IPS-18a (cell line): ENCODE results near the gene DGKZ.

Experiments used
- H3K27ac ChIP-seq: one replicate; pipeline ENCODE4 v1.5.1; 2013; ENCODE audit warnings: low read length
- H3K27me3 ChIP-seq: one replicate; pipeline ENCODE4 v1.6.1; 2013; ENCODE audit warnings: mild to moderate bottlenecking, low read length; ENCODE audit not compliant: control insufficient read depth, insufficient read depth
- H3K36me3 ChIP-seq: one replicate; pipeline ENCODE4 v1.6.1; 2013; ENCODE audit warnings: low read depth, low read length; ENCODE audit not compliant: control insufficient read depth
- H3K4me1 ChIP-seq: one replicate; pipeline ENCODE4 v1.6.1; 2013; ENCODE audit warnings: low read depth, low read length; ENCODE audit not compliant: control insufficient read depth
- H3K4me3 ChIP-seq: one replicate; pipeline ENCODE4 v1.5.1; 2013; ENCODE audit warnings: low read length
- H3K9ac ChIP-seq: one replicate; pipeline ENCODE4 v1.6.1; 2013; ENCODE audit warnings: mild to moderate bottlenecking, low read length, moderate library complexity
- H3K9me3 ChIP-seq: one replicate; pipeline ENCODE4 v1.6.1; 2013; ENCODE audit warnings: low read depth, low read length; ENCODE audit not compliant: control insufficient read depth

DGKZ gene

DNA sequence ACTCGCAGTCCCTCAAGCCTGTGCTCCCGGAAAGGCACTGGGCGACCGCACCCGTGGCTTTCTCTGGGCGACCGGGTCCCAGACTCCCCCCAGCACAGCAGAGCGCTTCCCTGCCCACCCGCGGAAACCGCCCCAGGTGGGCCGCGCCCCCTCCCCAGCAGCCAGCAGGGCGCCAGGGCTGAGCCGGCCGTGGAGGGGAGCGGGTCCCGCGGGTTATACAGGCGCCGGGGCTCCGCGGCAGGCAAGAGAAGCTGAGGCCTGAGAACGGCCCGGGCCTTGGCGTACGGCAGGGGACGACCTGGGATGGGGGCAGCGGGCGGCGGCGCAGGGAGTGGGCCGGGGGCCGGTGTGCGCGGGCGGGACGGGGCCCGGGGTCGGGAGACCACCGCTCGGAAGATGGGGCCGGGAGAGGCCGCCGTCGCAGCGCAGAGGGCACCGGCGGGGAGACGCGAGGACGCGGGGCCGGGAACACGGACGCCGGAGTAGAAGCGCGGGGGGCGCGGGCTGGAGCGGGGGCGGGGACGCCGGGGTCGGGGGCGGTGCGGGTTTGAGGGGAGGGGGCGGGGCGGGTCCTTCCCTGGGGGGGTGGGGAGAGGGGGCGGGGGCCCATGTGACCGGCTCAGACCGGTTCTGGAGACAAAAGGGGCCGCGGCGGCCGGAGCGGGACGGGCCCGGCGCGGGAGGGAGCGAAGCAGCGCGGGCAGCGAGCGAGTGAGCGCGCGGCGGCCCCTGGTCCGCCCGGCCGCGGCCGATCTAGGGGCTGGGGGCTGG lies 34.0 kb downstream of the DGKZ start, which contains the start of gene MDK:
Gene MDK, plus strand, starts transcription at position 622 of the 771 bp plus-strand sequence. CDS start 389 bp downstream, outside the sequence.
- peaks cover 20% of the 10 kb centered on the region for H3K4me1 ChIP-seq
- H3K36me3 ChIP-seq: peaks cover 22% of the 10 kb centered on the region
- H3K27me3 ChIP-seq: no peaks in the 10 kb centered on the region
- no peaks in the 10 kb centered on the region for H3K9me3 ChIP-seq
- peak within 1 kb of the TSS; percentile 90 for H3K4me3 ChIP-seq
- H3K9ac ChIP-seq: peak within 1 kb of the TSS; percentile 92
- peak within 1 kb of the TSS; percentile 70 for H3K27ac ChIP-seq

DNA sequence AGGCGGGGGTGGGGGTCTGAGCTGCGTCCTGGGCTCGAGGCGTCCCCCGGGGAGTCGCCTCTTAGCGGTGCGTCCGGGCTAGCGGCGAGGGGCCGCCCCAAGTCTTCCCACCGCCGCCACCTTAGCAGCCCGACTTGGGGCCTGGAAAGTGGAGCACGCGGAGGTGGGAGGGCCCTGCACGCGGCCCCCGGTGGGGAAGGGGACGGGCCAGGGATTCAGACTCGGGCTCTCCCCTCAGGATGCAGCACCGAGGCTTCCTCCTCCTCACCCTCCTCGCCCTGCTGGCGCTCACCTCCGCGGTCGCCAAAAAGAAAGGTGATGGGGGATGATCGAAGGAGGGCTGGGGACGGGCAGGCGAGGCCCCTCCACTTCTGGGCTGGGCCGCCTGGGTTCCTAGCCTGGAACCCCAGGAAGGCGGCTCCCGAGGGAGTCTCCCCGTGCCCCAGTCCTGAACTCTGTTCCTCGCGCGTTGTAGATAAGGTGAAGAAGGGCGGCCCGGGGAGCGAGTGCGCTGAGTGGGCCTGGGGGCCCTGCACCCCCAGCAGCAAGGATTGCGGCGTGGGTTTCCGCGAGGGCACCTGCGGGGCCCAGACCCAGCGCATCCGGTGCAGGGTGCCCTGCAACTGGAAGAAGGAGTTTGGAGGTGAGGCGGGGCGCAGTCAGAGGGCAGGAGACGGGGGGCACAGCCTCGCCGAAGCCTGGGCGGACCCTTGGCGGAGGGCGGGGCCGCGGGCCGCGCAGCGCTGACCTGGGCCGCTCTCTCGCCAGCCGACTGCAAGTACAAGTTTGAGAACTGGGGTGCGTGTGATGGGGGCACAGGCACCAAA lies 34.8 kb downstream of the DGKZ start:
- Histone ChIP-seq H3K4me1 (peaks cover 20% of the 10 kb centered on the region), H3K4me3 (peak overlapping the region; percentile 90), H3K9me3 (no peaks in the 10 kb centered on the region), H3K27ac (peak overlapping the region; percentile 70), H3K36me3 (peaks cover 16% of the 10 kb centered on the region), H3K27me3 (peaks cover 2% of the 10 kb centered on the region), H3K9ac (peak overlapping the region; percentile 92)

DNA sequence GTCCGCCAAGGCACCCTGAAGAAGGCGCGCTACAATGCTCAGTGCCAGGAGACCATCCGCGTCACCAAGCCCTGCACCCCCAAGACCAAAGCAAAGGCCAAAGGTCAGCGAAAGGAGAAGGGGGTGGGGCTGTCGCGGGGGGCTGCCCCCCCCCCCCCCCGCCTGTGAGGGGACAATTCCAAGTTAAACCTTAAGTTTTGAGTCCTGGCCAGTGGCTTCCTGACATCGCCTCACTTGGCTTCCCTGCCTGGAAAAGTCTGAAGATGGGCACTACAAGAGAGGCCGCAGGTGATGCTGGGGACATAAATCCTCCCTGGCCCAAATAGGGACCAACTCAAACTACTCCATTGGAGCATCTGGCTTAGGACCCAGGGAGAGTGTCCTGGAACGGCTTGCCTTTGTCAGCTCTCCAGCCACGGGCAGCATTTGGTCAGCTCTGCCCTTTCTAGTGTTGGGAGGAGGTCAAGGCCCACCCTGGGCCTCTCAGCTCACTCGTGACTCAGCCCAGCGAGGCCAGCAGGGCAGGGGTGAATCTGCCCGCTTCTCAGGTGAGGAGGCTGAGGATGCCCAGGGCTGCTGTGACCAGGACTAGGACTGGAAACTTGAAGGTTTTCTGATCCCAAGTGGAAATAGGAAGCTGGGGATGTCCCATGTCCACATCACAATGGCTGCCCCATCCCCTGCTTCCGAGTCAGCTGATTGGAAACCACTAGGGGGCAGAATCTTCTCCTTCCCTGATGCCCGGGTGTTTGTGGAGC lies 35.6 kb downstream of the DGKZ start:
- no peaks in the 10 kb centered on the region for H3K9me3 ChIP-seq
- H3K27me3 ChIP-seq: peaks cover 10% of the 10 kb centered on the region
- H3K4me3 ChIP-seq: peak overlapping the region; percentile 90
- H3K36me3 ChIP-seq: peaks cover 14% of the 10 kb centered on the region
- no peak overlapping the region for H3K27ac ChIP-seq
- H3K9ac ChIP-seq: peak overlapping the region; percentile 92
- peaks cover 20% of the 10 kb centered on the region for H3K4me1 ChIP-seq

DNA sequence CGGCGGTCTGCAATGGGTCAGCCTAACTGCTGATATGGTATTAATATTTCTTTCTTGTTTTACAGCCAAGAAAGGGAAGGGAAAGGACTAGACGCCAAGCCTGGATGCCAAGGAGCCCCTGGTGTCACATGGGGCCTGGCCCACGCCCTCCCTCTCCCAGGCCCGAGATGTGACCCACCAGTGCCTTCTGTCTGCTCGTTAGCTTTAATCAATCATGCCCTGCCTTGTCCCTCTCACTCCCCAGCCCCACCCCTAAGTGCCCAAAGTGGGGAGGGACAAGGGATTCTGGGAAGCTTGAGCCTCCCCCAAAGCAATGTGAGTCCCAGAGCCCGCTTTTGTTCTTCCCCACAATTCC lies 36.1 kb downstream of the DGKZ start:
- H3K36me3 ChIP-seq: peaks cover 9% of the 10 kb centered on the region
- no peak overlapping the region for H3K4me3 ChIP-seq
- H3K9ac ChIP-seq: no peak overlapping the region
- H3K27me3 ChIP-seq: peaks cover 15% of the 10 kb centered on the region
- no peaks in the 10 kb centered on the region for H3K9me3 ChIP-seq
- peaks cover 21% of the 10 kb centered on the region for H3K4me1 ChIP-seq
- H3K27ac ChIP-seq: no peak overlapping the region

DNA sequence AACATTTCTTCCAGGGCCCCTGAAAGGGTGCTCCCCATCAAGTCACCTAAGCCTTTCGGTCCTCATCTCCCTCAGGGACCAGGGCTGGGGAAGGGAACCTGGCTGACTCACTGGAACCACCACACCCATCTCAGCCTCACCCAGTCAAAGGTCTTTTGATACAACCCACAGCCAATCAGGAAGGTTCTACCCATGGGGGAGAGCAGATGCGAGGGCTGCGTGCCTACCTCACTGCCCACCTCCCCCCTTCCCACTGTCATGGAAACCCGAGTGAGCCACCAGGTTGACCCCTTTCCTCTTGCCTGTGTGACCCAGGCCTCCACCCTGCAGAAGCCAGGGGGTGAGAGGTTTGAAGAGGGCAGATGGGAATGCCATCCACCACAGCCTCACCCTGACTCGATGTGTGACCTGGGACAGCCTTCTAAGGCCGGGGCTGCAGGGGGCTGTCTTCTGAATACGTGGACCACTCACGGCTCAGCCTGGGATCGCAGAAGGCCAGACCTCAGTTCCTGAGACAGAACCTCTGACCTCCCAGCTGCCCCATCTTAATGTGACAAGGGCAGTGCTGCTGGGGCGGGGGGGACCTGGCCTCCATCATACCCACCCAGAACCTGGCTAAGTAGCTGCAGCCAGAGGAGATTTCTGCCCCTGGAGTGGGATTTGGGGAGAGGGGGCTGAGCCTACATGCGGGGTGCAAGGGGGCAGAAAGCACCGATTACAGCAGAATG lies 36.9 kb downstream of the DGKZ start:
- Histone ChIP-seq H3K4me1 (peaks cover 26% of the 10 kb centered on the region), H3K36me3 (peaks cover 7% of the 10 kb centered on the region), H3K9ac (no peak overlapping the region), H3K27ac (no peak overlapping the region), H3K9me3 (no peaks in the 10 kb centered on the region), H3K4me3 (no peak overlapping the region), H3K27me3 (peaks cover 23% of the 10 kb centered on the region)

DNA sequence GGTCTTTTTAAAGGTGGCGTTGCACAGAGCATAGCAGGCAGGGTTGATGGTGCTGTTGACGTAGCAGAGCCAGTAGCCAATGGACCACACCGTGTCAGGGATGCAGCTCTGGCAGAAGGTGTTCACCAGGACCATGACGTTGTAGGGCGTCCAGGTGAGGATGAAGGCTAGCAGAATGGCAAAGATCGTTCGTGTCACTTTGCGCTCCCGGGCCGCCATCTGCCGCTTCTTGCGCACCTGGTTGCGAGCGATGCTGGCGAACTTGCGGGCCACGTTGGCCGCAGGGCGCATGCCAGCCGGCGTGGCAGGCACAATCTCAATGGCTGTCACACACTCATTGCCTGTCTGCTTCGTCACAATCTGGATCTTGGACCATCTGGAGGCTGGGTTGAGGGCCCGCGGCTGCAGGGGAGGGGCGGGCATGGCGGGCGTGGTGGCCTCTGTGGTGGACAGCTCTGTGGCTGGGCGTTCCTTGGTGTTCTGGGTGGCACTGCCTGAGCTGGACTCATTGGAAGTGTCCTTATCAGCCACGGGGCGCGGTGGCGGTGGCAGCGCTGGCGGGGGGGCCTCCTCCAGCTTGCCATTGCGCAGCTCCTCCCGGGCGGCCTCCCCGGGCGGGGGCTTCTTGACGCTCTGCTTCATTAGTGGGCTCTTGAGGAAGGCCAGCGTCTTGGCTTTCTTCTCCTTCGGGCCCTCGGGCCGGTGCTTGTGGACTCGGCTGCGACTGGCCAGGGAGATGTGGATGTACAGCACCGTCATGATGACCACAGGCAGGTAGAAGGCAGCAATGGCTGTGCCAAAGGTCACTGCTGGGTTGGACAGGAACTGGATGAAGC lies 38.1 kb downstream of the DGKZ start:
- Histone ChIP-seq H3K27me3 (peaks cover 36% of the 10 kb centered on the region), H3K4me3 (no peak overlapping the region), H3K9ac (no peak overlapping the region), H3K27ac (no peak overlapping the region), H3K36me3 (peaks cover 7% of the 10 kb centered on the region), H3K9me3 (no peaks in the 10 kb centered on the region), H3K4me1 (peaks cover 27% of the 10 kb centered on the region)

DNA sequence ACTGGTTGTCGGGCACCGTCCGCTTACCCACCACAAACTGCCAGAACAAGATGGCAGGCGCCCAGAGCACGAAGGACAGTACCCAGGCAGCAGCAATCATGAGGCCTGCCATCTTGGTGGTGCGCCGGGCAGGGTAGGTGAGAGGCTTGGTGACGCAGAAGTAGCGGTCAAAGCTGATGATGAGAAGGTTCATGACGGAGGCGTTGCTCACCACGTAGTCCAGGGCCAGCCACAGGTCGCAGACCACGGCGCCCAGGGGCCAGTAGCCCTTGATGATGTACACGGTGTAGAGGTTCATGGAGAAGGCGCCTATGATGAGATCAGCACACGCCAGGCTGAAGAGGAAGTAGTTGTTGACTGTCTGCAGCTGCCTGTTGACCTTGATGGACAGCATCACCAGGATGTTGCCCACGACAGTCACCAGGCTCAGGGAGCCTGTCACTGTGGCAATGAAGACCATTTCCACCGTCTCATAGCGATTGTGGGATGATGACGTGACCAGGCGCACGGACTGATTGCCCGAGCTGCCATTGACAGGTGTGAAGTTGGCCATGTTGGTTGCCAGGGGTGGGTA lies 38.8 kb downstream of the DGKZ start:
- peaks cover 27% of the 10 kb centered on the region for H3K4me1 ChIP-seq
- H3K27me3 ChIP-seq: peaks cover 43% of the 10 kb centered on the region
- no peaks in the 10 kb centered on the region for H3K9me3 ChIP-seq
- H3K9ac ChIP-seq: no peak overlapping the region
- no peak overlapping the region for H3K27ac ChIP-seq
- no peak overlapping the region for H3K4me3 ChIP-seq
- peaks cover 7% of the 10 kb centered on the region for H3K36me3 ChIP-seq

DNA sequence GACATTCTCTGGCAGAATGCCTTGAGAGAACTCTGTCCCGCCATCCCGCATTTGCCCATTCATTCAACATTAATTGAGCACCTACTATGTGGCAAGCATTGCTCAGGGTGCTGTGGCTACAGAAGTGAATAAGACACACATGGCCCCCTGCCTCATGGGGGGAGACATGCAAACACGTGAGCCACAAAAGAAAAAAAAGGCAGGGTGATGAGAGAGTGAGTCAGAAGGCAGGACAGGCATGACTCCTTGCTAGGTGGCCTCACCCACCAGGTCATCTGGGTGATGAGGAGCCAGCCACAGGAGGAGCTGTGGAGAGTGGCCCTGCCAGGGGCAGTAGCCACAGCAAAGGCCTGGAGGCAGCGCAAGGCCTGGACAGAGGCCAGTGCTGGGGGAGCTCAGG lies 39.4 kb downstream of the DGKZ start:
- Histone ChIP-seq H3K4me3 (no peak overlapping the region), H3K4me1 (peaks cover 27% of the 10 kb centered on the region), H3K36me3 (peaks cover 7% of the 10 kb centered on the region), H3K27me3 (peaks cover 46% of the 10 kb centered on the region), H3K9ac (no peak overlapping the region), H3K9me3 (no peaks in the 10 kb centered on the region), H3K27ac (no peak overlapping the region)

DNA sequence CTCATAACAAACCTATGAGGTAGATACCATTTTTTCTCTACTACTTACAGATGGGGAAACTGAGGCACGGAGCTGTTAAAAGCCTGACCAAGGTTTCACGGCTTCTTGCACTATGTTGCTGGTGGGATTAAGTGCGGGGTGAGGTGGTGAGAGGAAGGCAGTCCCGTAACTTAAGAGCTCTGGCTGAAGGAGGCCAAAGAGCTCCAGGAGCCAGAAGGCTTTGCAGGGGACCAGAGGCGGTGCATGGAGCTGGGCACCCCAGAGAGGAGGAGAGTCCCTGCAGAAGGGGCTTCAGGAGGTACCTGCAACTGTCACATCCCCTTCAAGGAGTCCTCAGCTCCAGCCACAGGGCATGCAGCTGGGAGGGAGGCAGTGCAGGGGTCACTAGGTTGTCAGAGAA lies 40.2 kb downstream of the DGKZ start:
- no peak overlapping the region for H3K9ac ChIP-seq
- H3K27me3 ChIP-seq: peaks cover 51% of the 10 kb centered on the region
- H3K36me3 ChIP-seq: peaks cover 7% of the 10 kb centered on the region
- H3K4me1 ChIP-seq: peaks cover 27% of the 10 kb centered on the region
- no peak overlapping the region for H3K27ac ChIP-seq
- H3K9me3 ChIP-seq: no peaks in the 10 kb centered on the region
- H3K4me3 ChIP-seq: no peak overlapping the region

DNA sequence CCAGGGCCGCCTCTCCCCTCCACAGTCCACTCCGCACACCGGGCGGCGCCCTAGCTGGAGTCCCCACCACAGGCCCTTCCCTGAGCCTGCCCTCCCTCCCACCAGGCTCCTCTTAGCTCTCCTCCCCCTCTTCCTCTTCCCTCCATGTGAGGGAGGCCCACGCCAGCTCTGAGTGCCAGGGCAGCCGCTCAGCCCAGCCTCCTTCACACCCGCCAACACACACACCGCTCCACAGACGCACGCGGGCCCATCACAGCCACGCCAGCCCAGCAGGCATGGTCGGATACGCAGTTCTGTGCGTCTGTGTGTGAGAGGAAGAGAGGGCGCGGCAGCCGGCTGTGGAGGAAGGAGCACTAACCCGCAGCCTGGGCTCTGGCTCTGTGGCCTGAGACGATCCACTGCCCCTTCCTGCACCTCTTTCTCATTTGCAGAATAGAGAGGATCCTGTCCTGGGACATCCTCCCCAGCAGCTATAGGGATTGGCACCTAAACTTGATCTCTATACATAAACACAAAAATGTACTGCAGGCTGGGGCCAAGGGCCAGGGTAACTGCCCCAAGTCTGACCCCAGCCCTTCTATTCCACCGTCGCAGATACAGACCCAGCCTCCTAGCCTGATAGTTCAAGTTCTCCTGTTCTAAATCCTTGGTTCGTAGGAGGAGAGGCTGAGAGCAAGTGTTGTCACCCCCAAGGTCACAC lies 40.8 kb downstream of the DGKZ start:
- Histone ChIP-seq H3K27ac (no peak overlapping the region), H3K4me3 (no peak overlapping the region), H3K4me1 (peaks cover 22% of the 10 kb centered on the region), H3K36me3 (peaks cover 7% of the 10 kb centered on the region), H3K9ac (no peak overlapping the region), H3K9me3 (no peaks in the 10 kb centered on the region), H3K27me3 (peaks cover 55% of the 10 kb centered on the region)
